H1 (cell line): ENCODE results near the gene SORCS3. TPM values are rescaled to one million over a fixed set of nuclear protein-coding genes. Genes with fewer than 3 reads are reported as not detected.

Source experiments
- CTCF ChIA-PET: fragments of 300-600 bp; sonication (Branson Sonifier 250); formaldehyde crosslinking; loops from one replicate; lab custom pipeline; 2021; ENCODE audit not compliant: partially characterized antibody; lab: Charles Lee
- POLR2A ChIA-PET: fragments of 300-600 bp; sonication (Branson Sonifier 250); formaldehyde crosslinking; loops from one replicate; lab custom pipeline; 2021; ENCODE audit warnings: inconsistent platforms; ENCODE audit not compliant: partially characterized antibody; lab: Charles Lee
- DNase-seq, 2 experiments: peaks; one replicate each; pipeline versions ENCODE4 v3.0.0 to v3.0.0-alpha.2; 2010 to 2022; ENCODE audit warnings: low spot score in 2 of 2, low read depth in 1 of 2, mixed read lengths in 1 of 2
- FAIRE-seq: peaks from 2 replicates; lab custom pipeline; 2011; peaks lifted over from hg19 to GRCh38; lab: Jason Lieb, UNC
- H2AFZ ChIP-seq: 2 replicates; pipeline ENCODE4 v1.8.1; 2012; ENCODE audit warnings: low read length, inconsistent platforms
- H2AK5ac ChIP-seq: 2 replicates; pipeline ENCODE4 v1.6.1; 2013; ENCODE audit warnings: low read depth, low read length
- H2BK120ac ChIP-seq: replicated peaks from 2 replicates; pipeline ENCODE3; 2013; ENCODE audit warnings: low read depth, low read length, inconsistent platforms
- H2BK12ac ChIP-seq: 2 replicates; pipeline ENCODE4 v1.6.1; 2013; ENCODE audit warnings: low read depth, low read length
- H2BK15ac ChIP-seq: 2 replicates; pipeline ENCODE4 v1.6.1; 2013; ENCODE audit warnings: low read length
- H2BK20ac ChIP-seq: 2 replicates; pipeline ENCODE4 v1.6.1; 2013; ENCODE audit warnings: low read length
- H2BK5ac ChIP-seq: 2 replicates; pipeline ENCODE4 v1.6.1; 2013; ENCODE audit warnings: low read depth, low read length
- H3K14ac ChIP-seq: 2 replicates; pipeline ENCODE4 v1.6.1; 2013; ENCODE audit warnings: inconsistent platforms; ENCODE audit not compliant: insufficient read length
- H3K18ac ChIP-seq: 2 replicates; pipeline ENCODE4 v1.6.1; 2013; ENCODE audit warnings: low read length; ENCODE audit errors: extremely low read depth
- H3K23ac ChIP-seq: 2 replicates; pipeline ENCODE4 v1.6.1; 2013; ENCODE audit warnings: inconsistent platforms; ENCODE audit not compliant: insufficient read length
- H3K23me2 ChIP-seq: 2 replicates; pipeline ENCODE4 v1.6.1; 2013; ENCODE audit warnings: low read depth, low read length
- H3K27ac ChIP-seq: 2 replicates; pipeline ENCODE4 v1.6.1; 2011; ENCODE audit warnings: low read depth, low read length, inconsistent platforms
- H3K27me3 ChIP-seq, 4 experiments: replicated peaks in 1 of 4; 1 replicate in 1 of 4; 2 replicates in 3 of 4; pipeline versions ENCODE4 v1.6.1 to v1.8.1; 2011 to 2013; ENCODE audit warnings: low read length in 3 of 4, mild to moderate bottlenecking in 3 of 4, inconsistent platforms in 2 of 4, mixed read lengths in 2 of 4, moderate library complexity in 1 of 4; ENCODE audit not compliant: control insufficient read depth in 3 of 4, insufficient read depth in 3 of 4; ENCODE audit errors: extremely low read depth in 1 of 4
- H3K36me3 ChIP-seq, 4 experiments: 2 replicates each; pipeline versions ENCODE4 v1.6.1 to v1.8.1; 2011 to 2013; ENCODE audit warnings: mild to moderate bottlenecking in 4 of 4, low read length in 3 of 4, moderate library complexity in 2 of 4, control low read depth in 1 of 4, inconsistent platforms in 1 of 4; ENCODE audit not compliant: insufficient read depth in 4 of 4, control insufficient read depth in 2 of 4
- H3K4ac ChIP-seq: replicated peaks from 2 replicates; pipeline ENCODE3; 2013; ENCODE audit warnings: low read length, low read depth, mixed read lengths, inconsistent platforms; ENCODE audit not compliant: insufficient read length
- H3K4me1 ChIP-seq, 4 experiments: replicated peaks in 1 of 4; 1 replicate in 1 of 4; 2 replicates in 3 of 4; pipeline versions ENCODE4 v1.6.1 to v1.8.1; 2011 to 2013; ENCODE audit warnings: low read length in 3 of 4, inconsistent platforms in 2 of 4, mixed read lengths in 1 of 4; ENCODE audit not compliant: insufficient read depth in 4 of 4, control insufficient read depth in 3 of 4
- H3K4me2 ChIP-seq, 2 experiments: 2 replicates each; pipeline versions ENCODE4 v1.6.1 to v1.8.1; 2011 to 2013; ENCODE audit warnings: low read depth in 2 of 2, low read length in 2 of 2, control low read depth in 1 of 2, inconsistent platforms in 1 of 2, mild to moderate bottlenecking in 1 of 2; ENCODE audit not compliant: insufficient read depth in 1 of 2
- H3K4me3 ChIP-seq, 4 experiments: fragments of 200-600, 300-600 bp in 1 of 4; sonication (generic), shearing (Covaris generic), sonication (Bioruptor Twin) in 1 of 4; 2 replicates each; pipeline versions ENCODE4 v1.5.1 to v1.8.1; 2011 to 2016; ENCODE audit warnings: low read length in 4 of 4, low read depth in 3 of 4, control low read depth in 2 of 4, inconsistent platforms in 2 of 4, mild to moderate bottlenecking in 2 of 4, mixed read lengths in 1 of 4, moderate library complexity in 1 of 4; ENCODE audit not compliant: insufficient read depth in 2 of 4; ENCODE audit errors: extremely low read depth in 1 of 4
- H3K56ac ChIP-seq: replicated peaks from 2 replicates; pipeline ENCODE3; 2013; ENCODE audit warnings: low read depth, mild to moderate bottlenecking, mixed read lengths, low read length, inconsistent platforms; ENCODE audit not compliant: insufficient read length
- H3K79me1 ChIP-seq: 2 replicates; pipeline ENCODE4 v1.6.1; 2013; ENCODE audit warnings: low read depth, low read length, control low read depth
- H3K79me2 ChIP-seq, 2 experiments: 2 replicates each; pipeline versions ENCODE4 v1.6.1 to v1.8.1; 2012 to 2013; ENCODE audit warnings: low read length in 2 of 2, mild to moderate bottlenecking in 2 of 2, inconsistent platforms in 1 of 2; ENCODE audit not compliant: insufficient read depth in 2 of 2, control insufficient read depth in 1 of 2
- H3K9ac ChIP-seq, 4 experiments: replicated peaks in 1 of 4; 1 replicate in 1 of 4; 2 replicates in 3 of 4; pipeline versions ENCODE4 v1.6.1 to v1.8.1; 2011 to 2013; ENCODE audit warnings: low read depth in 3 of 4, low read length in 3 of 4, control low read depth in 2 of 4, mild to moderate bottlenecking in 2 of 4, moderate library complexity in 2 of 4, inconsistent platforms in 1 of 4; ENCODE audit errors: extremely low read depth in 1 of 4
- H3K9me3 ChIP-seq, 2 experiments: 2 replicates each; pipeline versions ENCODE4 v1.6.1 to v1.8.1; 2012 to 2013; ENCODE audit warnings: mild to moderate bottlenecking in 2 of 2, moderate library complexity in 2 of 2, control low read depth in 1 of 2, inconsistent platforms in 1 of 2, low read depth in 1 of 2, low read length in 1 of 2, mixed read lengths in 1 of 2; ENCODE audit not compliant: insufficient read depth in 2 of 2
- H4K20me1 ChIP-seq, 2 experiments: replicated peaks in 1 of 2; 2 replicates each; pipeline versions ENCODE3 to v1.8.1; 2011 to 2013; ENCODE audit warnings: inconsistent platforms in 2 of 2, low read length in 2 of 2, mild to moderate bottlenecking in 1 of 2; ENCODE audit not compliant: insufficient read depth in 2 of 2, control insufficient read depth in 1 of 2
- H4K5ac ChIP-seq: 2 replicates; pipeline ENCODE4 v1.6.1; 2013; ENCODE audit warnings: low read length, low read depth, mixed read lengths, inconsistent platforms; ENCODE audit not compliant: insufficient read length
- H4K8ac ChIP-seq: 2 replicates; pipeline ENCODE4 v1.8.0; 2013; ENCODE audit warnings: mild to moderate bottlenecking, moderate library complexity, low read length, inconsistent platforms; ENCODE audit not compliant: insufficient read depth; ENCODE audit errors: extremely low read depth
- H4K91ac ChIP-seq: replicated peaks from 2 replicates; pipeline ENCODE3; 2013; ENCODE audit warnings: low read length, mixed read lengths, inconsistent platforms; ENCODE audit not compliant: insufficient read length
- CEBPB ChIP-seq: IDR thresholded peaks from 2 replicates; pipeline ENCODE4 v1.6.1; 2012; ENCODE audit warnings: low read depth, low read length
- CTBP2 ChIP-seq: IDR thresholded peaks from 2 replicates; pipeline ENCODE4 v1.7.0; 2011; ENCODE audit warnings: borderline replicate concordance, mild to moderate bottlenecking, moderate library complexity, mixed read lengths, low read length; ENCODE audit not compliant: insufficient read depth, insufficient read length
- PHF8 ChIP-seq: fragments of 200-600 bp; sonication (generic); conservative IDR thresholded peaks from 2 replicates; pipeline ENCODE4 v1.7.1; 2012; ENCODE audit warnings: low read depth, mild to moderate bottlenecking, inconsistent platforms, low read length, moderate library complexity
- RNF2 ChIP-seq: fragments of 200-900, 300-1000 bp; sonication (generic); IDR thresholded peaks from 2 replicates; pipeline ENCODE4 v1.7.1; 2016; ENCODE audit warnings: borderline replicate concordance, low read depth, mild to moderate bottlenecking, antibody characterized with exemption, low read length; ENCODE audit not compliant: poor library complexity, severe bottlenecking; ENCODE audit errors: missing control alignments
- SIRT6 ChIP-seq: IDR thresholded peaks from one replicate; pipeline ENCODE4 v1.7.1; 2012; ENCODE audit warnings: low read length, inconsistent platforms
- SIX5 ChIP-seq: IDR thresholded peaks from 2 replicates; pipeline ENCODE4 v1.6.1; 2011; ENCODE audit warnings: mild to moderate bottlenecking, low read depth, low read length
- SRF ChIP-seq: IDR thresholded peaks from 2 replicates; pipeline ENCODE4 v1.6.1; 2011; ENCODE audit warnings: mild to moderate bottlenecking, low read depth, low read length, moderate library complexity
- SUZ12 ChIP-seq: fragments of 200-600 bp; sonication (generic); IDR thresholded peaks from 2 replicates; pipeline ENCODE4 v1.6.1; 2012; ENCODE audit warnings: mild to moderate bottlenecking, inconsistent platforms, low read length, moderate library complexity, mixed read lengths
- TCF12 ChIP-seq: IDR thresholded peaks from 2 replicates; pipeline ENCODE4 v1.6.1; 2011; ENCODE audit warnings: low read depth, mild to moderate bottlenecking, low read length
- WGBS, 2 experiments: shearing (Covaris generic) in 1 of 2; methylation state at CpG; one replicate each; pipeline versions ENCODE4 v1.1.6 to v1.1.7; 2013 to 2015; ENCODE audit warnings: low lambda C conversion rate in 2 of 2, mixed read lengths in 2 of 2, inconsistent platforms in 1 of 2, low coverage in 1 of 2, missing lambda C conversion rate in 1 of 2; ENCODE audit not compliant: insufficient replicate concordance in 2 of 2, insufficient coverage in 1 of 2, insufficient read length in 1 of 2; ENCODE audit errors: extremely low coverage in 1 of 2, missing lambda C conversion rate in 1 of 2; 5-methylcytosine and 5-hydroxymethylcytosine counted together
- polyA plus RNA-seq, 7 experiments: library from polyadenylated mRNA; depleted of rRNA in 3 of 7; stranded (reverse) in 5 of 7; unstranded in 2 of 7; fragments of >200 nt in 5 of 7; fragments of 200-250 nt in 2 of 7; gene quantifications; 1 replicate in 5 of 7; 2 replicates in 1 of 7; 4 replicates in 1 of 7; pipeline versions ENCODE4 v1.2.1 to v1.2.3, GENCODE V29; 2011 to 2013; ENCODE audit warnings: missing spikeins in 2 of 7, mixed read lengths in 2 of 7
- total RNA-seq: library from RNA; stranded (reverse); fragmentation: NEBNext Ultra II Directional; extraction: Animal tissue kit (Norgen Biotek cat#: 25700); gene quantifications from 2 replicates; pipeline ENCODE4 v1.2.1, GENCODE V29; 2021
- TF ChIP-seq, protein P1 (sequence below): IDR thresholded peaks from 2 replicates; pipeline ENCODE4 v1.6.1; 2012; ENCODE audit warnings: inconsistent platforms

SORCS3 gene
- total and polyA plus RNA-seq, 2 of the 8 experiments (the other 6 are each of a cell fraction or from before 2014, with no cell fraction given): 0.26 to 0.88 TPM

DNA sequence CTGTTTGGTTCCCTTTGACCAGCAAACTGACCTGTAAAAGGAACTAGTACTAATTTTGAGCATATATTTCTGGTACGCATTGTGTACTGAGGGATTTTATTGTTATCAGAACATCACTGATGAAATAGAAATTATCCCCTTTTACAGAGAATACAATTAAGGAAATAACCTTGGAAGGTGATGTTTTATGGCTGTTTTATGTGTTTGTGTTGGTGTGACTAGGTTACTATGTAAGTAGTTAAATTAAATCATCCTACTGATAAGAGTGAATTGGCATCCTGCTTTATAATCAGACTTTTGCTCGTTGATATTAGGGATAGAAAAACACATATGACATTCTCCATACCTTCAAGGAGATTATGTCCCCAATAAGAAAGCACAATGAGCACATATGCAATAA, 596.6 kb downstream of the SORCS3 start:
- no peak overlapping the region for H3K4me2 ChIP-seq
- POLR2A ChIA-PET: no interaction called here
- no peak overlapping the region for H3K23ac ChIP-seq
- H2BK20ac ChIP-seq: no peak overlapping the region
- H3K4me1 ChIP-seq: no peaks in the 10 kb centered on the region
- TF ChIP-seq RNF2 (no peak), PHF8 (no peak), TCF12 (no peak), SIRT6 (no peak), CEBPB (no peak), SIX5 (no peak), SUZ12 (no peak), SRF (no peak), CTBP2 (no peak)
- TF ChIP-seq, protein P1, sequence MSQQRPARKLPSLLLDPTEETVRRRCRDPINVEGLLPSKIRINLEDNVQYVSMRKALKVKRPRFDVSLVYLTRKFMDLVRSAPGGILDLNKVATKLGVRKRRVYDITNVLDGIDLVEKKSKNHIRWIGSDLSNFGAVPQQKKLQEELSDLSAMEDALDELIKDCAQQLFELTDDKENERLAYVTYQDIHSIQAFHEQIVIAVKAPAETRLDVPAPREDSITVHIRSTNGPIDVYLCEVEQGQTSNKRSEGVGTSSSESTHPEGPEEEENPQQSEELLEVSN: no peak
- TF ChIP-seq, all 59 proteins: peak for 0
- Histone ChIP-seq H3K9me3 (0 out of 4 replicates have a peak, but pooled peaks cover 0 to 4% of the 10 kb centered on the region in 2 experiments), H3K23me2 (no peaks in the 10 kb centered on the region; the same call in 1 of the 2 replicates), H3K14ac (no peak overlapping the region), H3K27me3 (no peaks in the 10 kb centered on the region), H2BK5ac (no peak overlapping the region), H4K91ac (no peak overlapping the region), H3K79me1 (no peaks in the 10 kb centered on the region), H3K27ac (no peak overlapping the region), H2AK5ac (no peak overlapping the region), H3K18ac (no peak overlapping the region), H4K20me1 (no peaks in the 10 kb centered on the region), H3K4me3 (no peak overlapping the region), H3K56ac (no peak overlapping the region), H3K36me3 (no peaks in the 10 kb centered on the region), H2BK15ac (no peak overlapping the region), H3K4ac (no peak overlapping the region), H2BK12ac (no peak overlapping the region), H2BK120ac (no peak overlapping the region), H3K9ac (no peak overlapping the region), H3K79me2 (no peaks in the 10 kb centered on the region), H4K8ac (no peak overlapping the region), H2AFZ (no peak overlapping the region), H4K5ac (no peak overlapping the region)
- DNase-seq (no peak), FAIRE-seq (no peak)
- CTCF ChIA-PET: no interaction called here
- 98% methylated on average over 2 of the region's 2 CpGs; no CpG with 5 or more reads in 1 of the 2 experiments for WGBS, 2 experiments
